Uterus (tissue), 4 donors: ENCODE data around the gene TRIO. TPM values are rescaled to one million over a fixed set of nuclear protein-coding genes. Genes with fewer than 3 reads are reported as not detected.
"Not testable (repeated sequence)": the region's sequence is repeated elsewhere in the genome, so short reads cannot be mapped to it uniquely, and the experiment has no call there.

Source experiments
- DNase-seq, 2 donors: peaks; one replicate each; pipeline ENCODE4 v3.0.0-alpha.2; 2019 to 2020
- H3K27ac ChIP-seq, 2 donors: fragments of 200-600 bp; sonication (generic); 1 replicate in 1 of 2; 2 replicates in 1 of 2; pipeline ENCODE4 v1.5.1; 2016 to 2018
- H3K27me3 ChIP-seq, 2 donors: fragments of 200-600 bp; sonication (generic); one replicate each; pipeline ENCODE4 v1.5.1; 2018 to 2019; ENCODE audit warnings: control low read depth in 1 of 2
- H3K36me3 ChIP-seq, 2 donors: fragments of 200-600 bp; sonication (generic); one replicate each; pipeline ENCODE4 v1.5.1; 2019; ENCODE audit warnings: control low read depth in 1 of 2
- H3K4me1 ChIP-seq, 2 donors: fragments of 200-600 bp; sonication (generic); one replicate each; pipeline ENCODE4 v1.5.1; 2018 to 2019; ENCODE audit warnings: control low read depth in 1 of 2
- H3K4me3 ChIP-seq, 2 donors: fragments of 200-600 bp; sonication (generic); 1 replicate in 1 of 2; 2 replicates in 1 of 2; pipeline ENCODE4 v1.5.1; 2018 to 2019; ENCODE audit warnings: mild to moderate bottlenecking in 1 of 2
- H3K9me3 ChIP-seq, 2 donors: fragments of 200-600 bp; sonication (generic); one replicate each; pipeline ENCODE4 v1.5.1; 2019; ENCODE audit warnings: control low read depth in 1 of 2
- POLR2A ChIP-seq, 2 donors: fragments of 450-650 bp; IDR thresholded peaks; one replicate each; pipeline ENCODE4 v1.6.1; 2016; ENCODE audit warnings: antibody characterized with exemption in 2 of 2, mild to moderate bottlenecking in 1 of 2, moderate library complexity in 1 of 2
- intact Hi-C: fragments of 100-400 bp; cut with DNase I; formaldehyde crosslinking; loops from one replicate; pipeline ENCODE4 v1.15.1; 2023; ENCODE audit warnings: low total_unique reads
- total RNA-seq, 4 donors: library from RNA; depleted of rRNA in 3 of 4; stranded (reverse); fragments of >200 nt in 3 of 4; gene quantifications; one replicate each; pipeline versions ENCODE4 v1.1.0 to v1.2.4, GENCODE V29; 2014 to 2023
- TF ChIP-seq, protein P1 (sequence below), 4 experiments: fragments of 200-600 bp in 2 of 4; fragments of 450-650 bp in 2 of 4; sonication (generic) in 2 of 4; IDR thresholded peaks; one replicate each; pipeline ENCODE4 v1.5.1; 2016 to 2019; ENCODE audit warnings: antibody characterized with exemption in 4 of 4, mild to moderate bottlenecking in 2 of 4, moderate library complexity in 1 of 4
- donor health status: DM: yes; HTN: yes; CAD: no.

The TRIO gene
- total RNA-seq, 4 donors from 2014 or later, result 93.5 to 234 (median 207) TPM

DNA sequence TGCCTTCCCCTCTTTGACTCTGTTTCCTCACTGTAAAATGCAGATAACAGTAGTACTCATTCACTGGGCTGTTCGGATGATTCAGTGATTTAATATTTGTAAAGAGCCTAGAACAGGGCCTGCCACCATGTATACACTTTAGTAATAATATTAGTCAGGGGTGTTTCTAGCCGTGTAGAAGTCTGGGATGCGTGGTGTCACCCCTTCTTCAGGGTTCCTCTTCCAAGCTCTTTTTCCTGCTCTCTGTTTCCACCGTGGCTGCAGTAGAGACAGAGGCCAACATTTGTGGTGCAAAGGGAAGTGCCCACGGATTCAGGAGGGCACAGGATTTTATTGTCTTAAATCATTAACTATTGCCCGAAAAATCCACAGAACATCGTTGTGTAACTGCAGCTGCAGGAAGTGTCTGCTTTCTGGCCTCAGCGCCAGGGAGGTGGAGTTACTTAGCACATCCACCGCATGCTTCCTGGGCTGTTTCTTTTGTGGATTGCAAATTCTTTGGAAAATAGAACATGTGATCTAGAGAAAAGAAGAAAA is 61.7 kb downstream of the TRIO start:
- no peak for TF ChIP-seq POLR2A (IDR thresholded peaks at IDR 0.05)
- TF ChIP-seq, protein P1, sequence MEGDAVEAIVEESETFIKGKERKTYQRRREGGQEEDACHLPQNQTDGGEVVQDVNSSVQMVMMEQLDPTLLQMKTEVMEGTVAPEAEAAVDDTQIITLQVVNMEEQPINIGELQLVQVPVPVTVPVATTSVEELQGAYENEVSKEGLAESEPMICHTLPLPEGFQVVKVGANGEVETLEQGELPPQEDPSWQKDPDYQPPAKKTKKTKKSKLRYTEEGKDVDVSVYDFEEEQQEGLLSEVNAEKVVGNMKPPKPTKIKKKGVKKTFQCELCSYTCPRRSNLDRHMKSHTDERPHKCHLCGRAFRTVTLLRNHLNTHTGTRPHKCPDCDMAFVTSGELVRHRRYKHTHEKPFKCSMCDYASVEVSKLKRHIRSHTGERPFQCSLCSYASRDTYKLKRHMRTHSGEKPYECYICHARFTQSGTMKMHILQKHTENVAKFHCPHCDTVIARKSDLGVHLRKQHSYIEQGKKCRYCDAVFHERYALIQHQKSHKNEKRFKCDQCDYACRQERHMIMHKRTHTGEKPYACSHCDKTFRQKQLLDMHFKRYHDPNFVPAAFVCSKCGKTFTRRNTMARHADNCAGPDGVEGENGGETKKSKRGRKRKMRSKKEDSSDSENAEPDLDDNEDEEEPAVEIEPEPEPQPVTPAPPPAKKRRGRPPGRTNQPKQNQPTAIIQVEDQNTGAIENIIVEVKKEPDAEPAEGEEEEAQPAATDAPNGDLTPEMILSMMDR (IDR thresholded peaks at IDR 0.05), result no peak
- Histone ChIP-seq H3K36me3 (no peaks in the 10 kb centered on the region), H3K4me3 (no peak overlapping the region), H3K4me1 (peaks cover 0 to 8% of the 10 kb centered on the region in 2 donors), H3K27ac (peak overlapping the region; percentile 37 to 73), H3K27me3 (no peaks in the 10 kb centered on the region), H3K9me3 (no peaks in the 10 kb centered on the region)
- DNase-seq, result peak; percentile 61 to 71
- intact Hi-C loops, result no loop called here

DNA sequence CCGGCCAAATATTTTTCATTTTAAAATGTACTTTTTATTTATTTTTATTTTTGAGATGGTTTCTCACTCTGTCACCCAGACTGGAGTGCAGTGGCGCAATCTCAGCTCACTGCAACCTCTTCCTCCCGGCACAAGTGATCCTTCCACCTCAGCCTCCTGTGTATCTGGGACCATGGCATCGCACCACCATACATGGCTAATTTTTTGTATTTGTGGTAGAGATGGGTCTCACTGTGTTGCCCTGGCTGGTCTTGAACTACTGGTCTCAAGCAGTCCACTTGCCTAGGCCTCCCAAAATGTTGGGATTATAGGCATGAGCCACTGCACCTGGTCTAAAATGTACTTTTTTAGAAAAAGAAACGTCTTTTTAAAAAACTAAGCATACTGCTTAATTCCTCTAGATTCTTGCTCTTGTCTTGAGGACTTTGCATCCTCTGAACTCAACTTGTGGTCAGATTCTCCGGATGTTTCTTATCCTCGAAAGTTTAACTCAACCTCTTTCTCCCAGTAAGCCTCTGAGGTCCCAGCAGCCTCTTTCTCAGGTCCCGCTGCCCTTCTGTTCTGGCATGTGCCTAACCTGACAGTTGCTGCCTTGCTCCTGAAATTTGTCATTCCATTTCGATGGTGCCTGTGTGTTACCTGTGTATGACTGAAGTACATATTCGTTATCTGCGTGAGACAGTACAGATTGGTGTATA is 63.0 kb downstream of the TRIO start:
- Histone ChIP-seq H3K27me3 (no peaks in the 10 kb centered on the region), H3K36me3 (no peaks in the 10 kb centered on the region), H3K4me1 (peaks cover 0 to 8% of the 10 kb centered on the region in 2 donors), H3K4me3 (no peak overlapping the region), H3K27ac (no peak overlapping the region), H3K9me3 (no peaks in the 10 kb centered on the region)
- intact Hi-C loops, result no loop called here
- no peak for DNase-seq
- TF ChIP-seq, protein P1 (IDR thresholded peaks at IDR 0.05), result no peak
- no peak for TF ChIP-seq POLR2A (IDR thresholded peaks at IDR 0.05)

DNA sequence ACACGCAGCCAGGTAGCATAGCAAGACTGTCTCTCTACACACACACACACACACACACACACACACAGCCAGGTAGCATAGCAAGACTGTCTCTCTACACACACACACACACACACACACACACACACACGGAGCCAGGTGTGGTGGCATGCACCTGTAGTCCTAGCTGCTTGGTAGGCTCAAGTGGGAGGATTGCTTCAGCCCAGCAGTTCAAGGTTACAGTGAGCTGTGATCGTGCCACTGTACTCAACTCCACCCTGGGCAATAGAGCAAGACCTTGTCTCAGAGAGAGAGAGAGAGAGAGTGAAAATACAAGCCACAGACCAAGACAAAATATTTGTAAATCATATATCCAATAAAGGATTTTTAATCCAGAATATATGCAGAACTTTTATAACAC is 64.3 kb downstream of the TRIO start:
- DNase-seq, H3K4me3 ChIP-seq, intact Hi-C loops, H3K36me3 ChIP-seq, H3K27me3 ChIP-seq, H3K9me3 ChIP-seq, H3K4me1 ChIP-seq: not testable (repeated sequence)
- H3K27ac ChIP-seq, result peak overlapping the region; percentile 7 to 21

DNA sequence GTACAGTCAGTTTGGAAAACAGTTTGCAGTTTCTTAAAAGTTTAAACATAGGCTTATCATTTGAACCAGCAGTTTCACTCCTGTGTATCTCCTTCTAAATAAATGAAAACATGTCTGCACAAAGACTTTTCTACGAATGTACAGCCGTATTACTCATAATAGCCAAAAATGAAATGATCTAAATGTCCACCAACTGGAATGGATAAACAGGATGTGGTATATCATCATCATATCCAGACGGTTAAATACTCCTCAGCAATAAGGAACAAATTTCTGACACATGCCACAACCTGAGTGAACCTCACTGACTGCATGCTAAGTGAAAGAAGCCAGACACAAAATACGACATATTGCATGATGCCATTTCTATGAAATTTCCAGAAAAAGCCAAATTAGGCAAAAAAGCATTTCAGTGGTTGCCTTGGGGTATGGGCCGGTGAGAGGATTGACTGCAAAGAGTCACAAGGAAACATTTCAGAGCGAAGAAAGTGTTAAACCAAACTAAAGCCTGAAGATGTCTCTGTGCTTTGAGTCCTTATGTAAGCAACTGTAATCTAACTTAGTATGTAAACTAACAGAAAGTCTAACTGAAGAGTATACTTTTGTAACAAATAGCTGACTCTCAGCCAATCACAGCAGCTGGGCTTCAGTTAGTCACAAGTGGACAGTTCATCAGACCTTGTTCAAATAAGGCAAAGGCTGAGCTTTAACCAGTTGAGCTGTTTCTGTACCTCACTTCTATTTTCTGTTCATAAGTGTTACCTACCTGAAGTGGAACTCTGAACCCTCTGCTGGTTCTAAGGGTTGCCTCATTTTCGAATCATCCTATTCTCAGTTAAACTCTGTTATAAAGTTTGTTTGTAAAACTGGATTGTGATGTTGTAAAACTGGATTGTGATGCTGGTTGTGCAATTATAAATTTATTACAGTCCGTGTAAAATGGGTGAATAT is 65.2 kb downstream of the TRIO start:
- Histone ChIP-seq H3K27ac (peak overlapping the region; percentile 7 to 21), H3K4me3 (no peak overlapping the region), H3K9me3 (no peaks in the 10 kb centered on the region), H3K27me3 (no peaks in the 10 kb centered on the region), H3K4me1 (peaks cover 0 to 8% of the 10 kb centered on the region in 2 donors), H3K36me3 (no peaks in the 10 kb centered on the region)
- no peak for TF ChIP-seq POLR2A (IDR thresholded peaks at IDR 0.05)
- TF ChIP-seq, protein P1 (IDR thresholded peaks at IDR 0.05), result no peak
- intact Hi-C loops, result no loop called here
- DNase-seq, result no peak

DNA sequence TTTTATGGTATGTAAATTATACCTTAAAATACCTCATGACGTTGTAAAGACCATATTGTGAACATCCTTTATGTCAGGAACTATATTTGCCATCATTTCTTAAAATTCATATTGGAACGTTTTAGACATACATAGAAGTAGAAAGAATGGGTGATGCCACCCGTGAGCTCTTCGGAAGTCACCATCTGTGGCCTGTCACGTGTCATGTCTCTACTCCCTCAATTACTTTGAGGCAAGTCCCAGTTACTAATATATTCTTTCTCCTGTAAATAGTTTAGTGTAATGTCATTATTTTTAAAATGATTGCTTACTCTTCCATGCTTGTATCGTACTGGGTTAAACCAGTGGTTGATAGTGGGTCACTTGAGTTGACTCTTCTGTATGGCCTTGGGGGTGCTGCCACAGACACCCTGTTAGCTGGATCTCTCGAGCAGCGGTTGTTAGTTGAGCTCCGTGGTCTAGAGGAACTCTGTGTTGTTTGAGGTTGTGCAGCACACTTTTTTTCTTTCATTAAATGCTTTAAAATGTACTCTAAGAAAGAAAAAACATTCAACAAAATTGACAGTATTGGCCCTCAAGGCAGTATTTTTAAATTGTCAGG is 66.2 kb downstream of the TRIO start:
- TF ChIP-seq POLR2A (IDR thresholded peaks at IDR 0.05), result no peak
- TF ChIP-seq, protein P1 (IDR thresholded peaks at IDR 0.05), result no peak
- Histone ChIP-seq H3K9me3 (no peaks in the 10 kb centered on the region), H3K36me3 (no peaks in the 10 kb centered on the region), H3K4me1 (peaks cover 0 to 8% of the 10 kb centered on the region in 2 donors), H3K4me3 (no peak overlapping the region), H3K27ac (no peak overlapping the region), H3K27me3 (no peaks in the 10 kb centered on the region)
- no peak for DNase-seq
- intact Hi-C loops, result no loop called here
